ENCODE data around the gene IL17RD. TPM values are rescaled to one million over a fixed set of nuclear protein-coding genes. Genes with fewer than 3 reads are reported as not detected.

The IL17RD gene
- total RNA-seq, 1 donor from 2014 or later = not detected

DNA sequence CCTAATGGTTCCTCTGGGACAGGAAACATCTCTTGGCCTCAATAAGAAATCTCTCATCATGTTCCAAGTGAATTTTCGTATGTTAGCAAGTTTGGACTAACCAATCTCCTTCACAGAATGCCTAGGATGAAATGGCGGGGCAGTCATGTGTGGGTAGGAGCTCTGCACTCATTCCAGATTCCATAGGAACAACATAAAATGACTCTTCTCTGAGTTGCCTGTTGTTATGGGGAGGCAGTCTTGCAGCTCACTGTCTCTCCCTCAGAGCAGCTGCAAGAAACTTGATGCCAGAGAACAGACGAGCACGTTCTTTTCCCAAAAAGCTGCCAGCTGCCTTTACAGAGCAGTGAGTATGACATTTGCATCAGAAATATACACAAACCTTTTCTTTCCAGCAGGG lies 70.6 kb downstream of the IL17RD start:
- peaks cover 4% of the 10 kb centered on the region for H3K4me1 Mint-ChIP-seq
- POLR2A ChIA-PET = interaction anchor here (0.6 kb wide), 1 partner anchor 679 kb away, joined by 4 read pairs; no protein-coding TSS in a partner anchor
- DNase-seq = no peak
- no peak overlapping the region for H3K27ac Mint-ChIP-seq
- no peaks in the 10 kb centered on the region for H3K36me3 Mint-ChIP-seq (ENCODE audit: low read depth)
- intact Hi-C loops (cut with micrococcal nuclease) = loop anchor here (10.0 kb wide), 1 partner anchor 390 kb away; no protein-coding TSS in a partner anchor
- H3K27me3 Mint-ChIP-seq = peaks cover 6% of the 10 kb centered on the region
- CTCF ChIA-PET = interaction anchor here (2.5 kb wide), 1 partner anchor 99 kb away, joined by 20 read pairs; no protein-coding TSS in a partner anchor
- no peak for ATAC-seq (ENCODE audit: low read depth)
- no peak overlapping the region for H3K4me3 Mint-ChIP-seq
- TF ChIP-seq, protein P1, sequence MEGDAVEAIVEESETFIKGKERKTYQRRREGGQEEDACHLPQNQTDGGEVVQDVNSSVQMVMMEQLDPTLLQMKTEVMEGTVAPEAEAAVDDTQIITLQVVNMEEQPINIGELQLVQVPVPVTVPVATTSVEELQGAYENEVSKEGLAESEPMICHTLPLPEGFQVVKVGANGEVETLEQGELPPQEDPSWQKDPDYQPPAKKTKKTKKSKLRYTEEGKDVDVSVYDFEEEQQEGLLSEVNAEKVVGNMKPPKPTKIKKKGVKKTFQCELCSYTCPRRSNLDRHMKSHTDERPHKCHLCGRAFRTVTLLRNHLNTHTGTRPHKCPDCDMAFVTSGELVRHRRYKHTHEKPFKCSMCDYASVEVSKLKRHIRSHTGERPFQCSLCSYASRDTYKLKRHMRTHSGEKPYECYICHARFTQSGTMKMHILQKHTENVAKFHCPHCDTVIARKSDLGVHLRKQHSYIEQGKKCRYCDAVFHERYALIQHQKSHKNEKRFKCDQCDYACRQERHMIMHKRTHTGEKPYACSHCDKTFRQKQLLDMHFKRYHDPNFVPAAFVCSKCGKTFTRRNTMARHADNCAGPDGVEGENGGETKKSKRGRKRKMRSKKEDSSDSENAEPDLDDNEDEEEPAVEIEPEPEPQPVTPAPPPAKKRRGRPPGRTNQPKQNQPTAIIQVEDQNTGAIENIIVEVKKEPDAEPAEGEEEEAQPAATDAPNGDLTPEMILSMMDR (IDR thresholded peaks at IDR 0.05) = no peak
- H3K9me3 Mint-ChIP-seq = no peaks in the 10 kb centered on the region

DNA sequence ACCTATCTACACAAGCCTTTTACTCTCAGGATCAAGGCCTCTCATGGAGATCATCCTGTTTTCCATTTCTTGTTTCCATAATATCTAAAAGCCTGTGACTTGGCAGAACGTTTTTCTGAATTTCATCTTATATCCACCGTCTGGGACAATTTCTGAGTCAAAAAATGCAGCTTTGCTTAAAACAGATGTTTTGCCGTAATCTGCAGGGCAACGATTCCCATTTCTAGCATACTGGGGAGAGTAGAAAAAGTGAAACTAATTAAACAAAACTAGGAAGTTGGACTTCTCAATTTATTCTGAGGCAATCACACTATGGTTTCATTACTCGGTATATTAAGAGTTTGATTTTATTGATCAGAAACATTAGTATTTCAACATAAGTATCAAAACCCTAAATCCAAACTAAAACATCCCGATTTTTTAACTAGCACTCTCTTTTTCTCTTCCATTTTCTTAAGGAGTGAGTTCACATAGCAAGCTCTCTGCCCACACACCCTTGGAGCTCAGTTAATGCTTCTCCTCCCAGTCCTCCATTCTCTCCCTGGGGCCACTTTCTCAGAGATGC lies 71.1 kb downstream of the IL17RD start:
- Mint-ChIP-seq H3K4me3 (no peak overlapping the region), H3K4me1 (peaks cover 4% of the 10 kb centered on the region), H3K9me3 (no peaks in the 10 kb centered on the region), H3K36me3 (ENCODE audit: low read depth) (no peaks in the 10 kb centered on the region), H3K27ac (no peak overlapping the region), H3K27me3 (peaks cover 10% of the 10 kb centered on the region)
- no peak for DNase-seq
- TF ChIP-seq, protein P1 (IDR thresholded peaks at IDR 0.05) = no peak
- no peak for ATAC-seq (ENCODE audit: low read depth)
- CTCF ChIA-PET = interaction anchor here (0.9 to 2.5 kb wide), 2 partner anchors 23 to 98 kb away, joined by 4 to 20 read pairs; no protein-coding TSS in a partner anchor
- POLR2A ChIA-PET = interaction anchor here (0.6 kb wide), 1 partner anchor 680 kb away, joined by 4 read pairs; no protein-coding TSS in a partner anchor
- intact Hi-C loops (cut with micrococcal nuclease) = loop anchor here (2.0 to 10.0 kb wide), 2 partner anchors 99 to 389 kb away; no protein-coding TSS in a partner anchor

DNA sequence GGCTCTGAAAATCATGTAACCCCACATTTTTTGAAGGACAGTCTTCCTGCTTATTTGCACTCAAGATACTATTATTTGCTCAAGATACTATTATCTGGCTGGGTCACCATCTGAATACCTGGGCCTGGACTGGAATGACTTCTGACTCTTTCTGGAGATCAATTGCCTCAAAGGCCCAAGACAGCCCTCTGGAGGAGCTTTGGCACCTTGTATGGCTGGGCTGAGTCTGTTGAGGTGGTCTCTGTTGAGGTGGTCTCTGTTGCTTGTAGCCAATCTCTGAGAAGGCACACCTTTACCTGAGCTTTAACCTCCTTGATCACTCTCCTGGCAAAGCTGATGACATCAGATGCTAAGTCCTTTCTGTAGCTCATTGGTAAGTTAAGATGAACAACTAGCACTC lies 71.7 kb downstream of the IL17RD start:
- CTCF ChIA-PET = interaction anchor here (0.9 to 2.5 kb wide), 2 partner anchors 23 to 98 kb away, joined by 4 to 20 read pairs; no protein-coding TSS in a partner anchor
- ATAC-seq (ENCODE audit: low read depth) (no peak), DNase-seq (no peak)
- no peaks in the 10 kb centered on the region for H3K36me3 Mint-ChIP-seq (ENCODE audit: low read depth)
- no peak overlapping the region for H3K27ac Mint-ChIP-seq
- peaks cover 4% of the 10 kb centered on the region for H3K4me1 Mint-ChIP-seq
- H3K4me3 Mint-ChIP-seq = no peak overlapping the region
- POLR2A ChIA-PET = no interaction called here
- H3K9me3 Mint-ChIP-seq = no peaks in the 10 kb centered on the region
- intact Hi-C loops (cut with micrococcal nuclease) = loop anchor here (2.0 to 10.0 kb wide), 2 partner anchors 99 to 389 kb away; no protein-coding TSS in a partner anchor
- H3K27me3 Mint-ChIP-seq = peaks cover 12% of the 10 kb centered on the region
- TF ChIP-seq, protein P1 (IDR thresholded peaks at IDR 0.05) = no peak

DNA sequence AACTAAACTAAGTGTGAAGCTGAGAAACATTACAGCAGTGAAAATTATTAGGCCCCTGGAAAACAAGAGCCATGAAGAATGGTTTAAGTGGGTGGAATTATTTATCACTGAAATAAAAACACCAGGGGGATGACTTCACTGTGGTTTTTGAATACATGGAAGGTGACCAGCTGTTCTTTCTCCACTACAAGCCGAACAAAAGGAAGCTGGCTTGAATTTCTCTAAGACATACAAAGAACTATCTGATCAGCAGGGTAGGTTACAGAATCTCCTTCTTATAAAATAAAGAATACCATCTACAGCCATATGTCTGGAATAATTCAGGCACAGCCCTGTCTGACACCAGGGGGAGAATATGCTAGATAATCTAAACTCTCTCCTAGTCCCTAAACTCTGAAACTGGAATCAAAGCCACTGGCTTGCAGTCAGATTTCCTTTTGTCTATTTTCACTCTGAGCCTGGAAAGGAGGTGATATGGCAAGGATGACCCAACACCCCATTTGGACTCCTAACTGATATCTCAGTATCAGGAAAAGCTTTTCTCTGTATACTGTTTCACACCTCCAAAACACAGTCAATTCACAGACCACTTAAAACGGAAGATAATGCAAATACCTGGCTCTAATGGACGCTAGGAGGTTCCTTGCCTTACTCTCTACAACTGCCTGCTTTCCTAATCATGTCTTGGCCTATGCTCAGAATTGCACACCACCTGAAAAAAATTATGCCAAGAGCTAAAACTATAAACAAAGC lies 73.5 kb downstream of the IL17RD start:
- no peak for ATAC-seq (ENCODE audit: low read depth)
- ChIA-PET CTCF (interaction anchor here (1.1 to 3.0 kb wide), 5 partner anchors 9 to 96 kb away, joined by 3 to 12 read pairs (median 4); no protein-coding TSS in a partner anchor), POLR2A (no interaction called here)
- Mint-ChIP-seq H3K4me1 (peaks cover 4% of the 10 kb centered on the region), H3K4me3 (no peak overlapping the region), H3K9me3 (no peaks in the 10 kb centered on the region), H3K27ac (no peak overlapping the region), H3K36me3 (ENCODE audit: low read depth) (no peaks in the 10 kb centered on the region), H3K27me3 (peaks cover 14% of the 10 kb centered on the region)
- TF ChIP-seq, protein P1 (IDR thresholded peaks at IDR 0.05) = no peak
- DNase-seq = no peak
- intact Hi-C loops (cut with micrococcal nuclease) = loop anchor here (2.0 to 10.0 kb wide), 2 partner anchors 97 to 387 kb away; no protein-coding TSS in a partner anchor

DNA sequence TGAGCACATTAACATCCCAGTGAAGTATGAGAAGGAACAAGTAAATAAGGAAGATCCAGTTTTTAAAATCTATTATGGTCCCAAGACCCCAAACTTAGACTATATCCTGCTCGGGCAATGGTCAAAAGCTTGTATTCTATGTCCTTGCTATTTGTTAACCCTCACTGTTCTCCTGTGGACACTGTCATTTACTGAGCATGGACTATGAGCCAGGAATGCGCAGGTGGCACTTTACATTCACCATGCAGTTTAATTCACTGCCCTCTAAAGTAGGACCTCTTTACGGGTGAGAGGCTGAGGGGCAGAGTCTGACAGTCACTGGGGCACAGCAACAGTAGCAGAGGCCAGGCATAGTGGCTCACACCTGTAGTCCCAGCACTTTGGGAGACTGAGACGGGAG lies 76.1 kb downstream of the IL17RD start:
- ChIA-PET CTCF (interaction anchor here (3.0 kb wide), 1 partner anchor 12 kb away, joined by 12 read pairs; no protein-coding TSS in a partner anchor), POLR2A (interaction anchor here (0.7 kb wide), 1 partner anchor 166 kb away, joined by 4 read pairs; no protein-coding TSS in a partner anchor)
- Mint-ChIP-seq H3K27me3 (peaks cover 16% of the 10 kb centered on the region), H3K4me1 (peaks cover 4% of the 10 kb centered on the region), H3K27ac (no peak overlapping the region), H3K9me3 (no peaks in the 10 kb centered on the region), H3K36me3 (ENCODE audit: low read depth) (no peaks in the 10 kb centered on the region), H3K4me3 (no peak overlapping the region)
- TF ChIP-seq, protein P1 (IDR thresholded peaks at IDR 0.05) = no peak
- intact Hi-C loops (cut with micrococcal nuclease) = no loop called here
- DNase-seq = no peak
- ATAC-seq (ENCODE audit: low read depth) = no peak

All from activated B cell treated with CpG ODN at 0.5 μM for 24 hours (primary cell).